OCI-LY7 (cell line): ENCODE results near the gene ARHGEF26.

Source experiments
- CTCF ChIP-seq: fragments of 200-600 bp; sonication (generic); conservative IDR thresholded peaks from 2 replicates; pipeline ENCODE4 v1.5.1; 2014; ENCODE audit warnings: mild to moderate bottlenecking, antibody characterized with exemption, low read length, moderate library complexity, mixed read lengths
- EZH2phosphoT487 ChIP-seq: fragments of 200-600 bp; sonication (generic); IDR thresholded peaks from 2 replicates; pipeline ENCODE4 v1.6.1; 2018; ENCODE audit warnings: low read depth, borderline replicate concordance, mild to moderate bottlenecking, mixed run types, antibody characterized with exemption, low read length, moderate library complexity, mixed read lengths

- TF ChIP-seq CTCF (no peak), EZH2phosphoT487 (no peak)
Observed at GRCh38 chr3:154274348-154274747, 153.2 kb downstream of the ARHGEF26 start.
